Renal cortical epithelial cell (primary cell): Measurements from ENCODE around the gene CSMD2. TPM values are rescaled to one million over a fixed set of nuclear protein-coding genes. Genes with fewer than 3 reads are reported as not detected.

Experiments used
- DNase-seq: peaks from one replicate; pipeline ENCODE4 v3.0.0-alpha.2; 2011; ENCODE audit warnings: low read depth
- total RNA-seq: library from RNA; depleted of rRNA; stranded (reverse); fragments of >200 nt; gene quantifications from 2 replicates; pipeline ENCODE4 v1.2.3, GENCODE V29; 2014

The CSMD2 gene
- total RNA-seq, 1 donor from 2014 or later = 0.55 TPM

DNA sequence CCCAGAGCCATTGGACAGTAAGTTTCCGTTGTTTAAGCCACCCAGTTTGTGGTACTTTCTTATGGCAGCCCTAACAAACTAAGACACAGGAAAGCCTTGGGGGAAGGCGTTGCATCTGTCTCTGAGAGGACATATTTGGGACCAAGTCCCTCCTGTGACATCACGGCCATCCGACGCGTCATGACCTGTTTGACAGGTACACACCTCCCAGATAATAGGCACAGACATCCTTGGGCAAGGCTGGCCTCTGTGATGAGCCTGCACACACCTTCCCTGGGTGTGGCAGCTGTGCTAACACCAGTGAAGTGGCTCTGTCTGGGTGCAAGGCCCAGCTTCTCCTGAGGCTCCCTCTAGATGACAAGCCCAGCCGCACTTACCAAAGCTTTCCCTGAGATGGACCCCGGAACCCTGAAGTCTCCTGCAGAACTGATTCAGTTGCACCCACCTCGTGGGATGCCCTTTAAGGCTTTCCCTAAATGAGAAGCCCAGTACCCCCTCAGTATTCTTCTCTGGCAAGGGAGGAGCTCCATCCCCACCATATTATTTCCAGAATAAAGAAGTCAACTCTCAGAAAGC, 556.1 kb downstream of the CSMD2 start:
- no peak for DNase-seq

DNA sequence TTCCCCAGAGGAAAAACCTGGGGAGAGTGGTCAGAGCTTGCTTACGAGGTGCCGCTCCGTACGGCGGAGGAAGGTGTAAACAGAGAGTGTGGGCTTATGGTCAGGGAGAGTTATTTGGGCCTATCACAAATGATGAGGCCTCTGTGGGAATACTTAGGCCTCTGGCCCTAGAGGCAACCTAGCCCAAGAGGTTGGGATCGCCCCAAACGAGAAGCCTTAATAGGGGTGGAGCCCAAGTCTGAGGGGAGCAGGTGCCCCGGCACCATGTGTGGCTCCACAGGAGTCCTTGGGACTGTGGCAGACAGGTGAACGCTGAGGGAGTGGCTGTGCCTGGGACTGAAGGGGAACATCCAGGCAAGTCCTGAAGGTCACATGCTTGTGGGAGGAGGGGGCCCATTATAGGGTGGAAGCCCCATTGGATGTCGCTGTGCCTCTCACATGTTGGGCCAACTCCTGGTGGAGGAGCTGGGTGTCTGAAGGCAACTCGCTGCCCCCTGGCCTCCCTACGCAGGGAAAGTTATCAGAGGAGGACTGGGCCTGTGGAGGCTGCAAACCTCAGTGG, 557.5 kb downstream of the CSMD2 start:
- no peak for DNase-seq

DNA sequence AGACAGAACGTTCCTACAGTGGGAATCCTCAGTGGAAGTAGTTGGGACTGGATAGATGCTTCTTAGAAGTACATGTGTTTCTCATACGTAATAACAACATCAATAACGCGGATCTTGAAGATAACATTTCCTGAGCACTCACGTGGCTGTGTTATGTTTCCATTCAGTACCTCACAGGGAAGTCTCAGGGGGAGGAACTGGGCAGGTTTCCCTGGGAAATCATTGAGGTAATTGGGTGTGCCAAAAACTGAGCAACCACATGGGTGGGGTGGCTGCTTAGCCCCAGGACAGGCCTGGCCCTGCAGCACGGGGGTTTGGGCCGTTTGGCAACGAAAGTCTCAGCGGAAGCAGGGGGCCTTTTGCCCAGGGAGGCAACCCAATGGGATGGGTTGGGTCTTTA, 558.8 kb downstream of the CSMD2 start:
- DNase-seq = no peak

DNA sequence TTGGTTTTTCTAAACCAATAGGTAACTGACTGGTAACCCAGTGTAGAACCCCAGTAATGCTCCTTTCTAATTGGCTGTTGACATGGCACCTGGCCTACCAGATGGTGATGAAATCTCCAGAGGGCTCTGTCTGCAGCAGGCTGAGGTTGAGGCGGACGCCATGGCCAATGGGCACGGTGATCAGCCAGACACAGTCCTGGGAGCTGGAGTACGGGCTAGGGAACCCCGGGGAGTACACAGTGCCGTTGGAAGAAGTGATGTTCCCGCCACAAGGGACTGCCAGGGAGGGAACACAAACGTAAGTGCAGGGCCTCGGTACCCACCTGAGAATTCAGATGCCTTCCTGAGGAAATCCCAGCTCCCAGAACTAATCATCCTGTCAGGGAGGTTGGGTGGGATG, 562.8 kb downstream of the CSMD2 start:
- no peak for DNase-seq

DNA sequence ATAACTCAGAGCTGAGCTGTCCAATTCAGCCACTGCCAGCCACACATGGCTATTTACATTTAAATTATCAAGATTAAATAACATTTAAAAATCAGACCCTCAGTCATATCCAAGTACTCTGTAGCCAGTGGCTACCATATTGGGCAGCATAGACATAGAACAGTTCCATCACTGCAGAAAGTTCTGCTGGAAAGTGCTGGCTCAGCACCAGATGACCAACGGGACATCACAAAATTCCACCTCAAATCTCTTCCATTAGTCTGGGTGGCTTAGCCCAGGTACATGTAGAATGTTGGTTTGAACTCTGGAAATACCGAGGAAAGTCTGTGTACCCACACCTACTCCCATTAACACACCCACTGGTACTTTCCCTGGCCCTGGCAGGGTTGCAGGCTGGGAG, 563.3 kb downstream of the CSMD2 start:
- DNase-seq = no peak

DNA sequence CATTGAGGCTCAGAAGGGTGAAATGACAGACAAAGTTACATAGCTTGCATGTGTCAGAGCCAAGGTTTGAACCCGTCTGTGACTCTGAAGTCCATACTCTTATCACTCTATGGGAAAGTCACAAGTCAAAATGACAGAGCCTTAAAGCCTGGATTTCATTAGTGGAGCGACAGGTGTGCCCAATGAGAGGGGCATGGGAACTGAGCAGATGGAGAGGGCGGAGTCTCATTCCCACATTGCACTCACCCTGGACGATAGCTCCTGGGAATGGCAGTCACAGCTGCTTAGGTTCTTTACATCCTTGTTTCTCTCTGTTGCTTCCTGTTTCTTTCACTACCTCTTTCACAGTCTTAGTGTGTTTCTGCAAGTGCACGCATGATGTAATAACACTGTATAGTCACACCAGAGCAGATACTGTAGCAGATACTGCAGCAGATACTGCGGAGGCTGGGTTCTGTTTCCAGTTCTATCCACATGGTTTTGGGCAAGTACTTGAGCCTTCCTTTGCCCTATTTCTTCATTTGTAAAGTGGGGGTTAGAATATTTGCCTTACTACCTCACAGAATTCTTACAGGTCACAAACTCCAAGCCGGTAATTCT, 565.4 kb downstream of the CSMD2 start:
- DNase-seq = no peak

DNA sequence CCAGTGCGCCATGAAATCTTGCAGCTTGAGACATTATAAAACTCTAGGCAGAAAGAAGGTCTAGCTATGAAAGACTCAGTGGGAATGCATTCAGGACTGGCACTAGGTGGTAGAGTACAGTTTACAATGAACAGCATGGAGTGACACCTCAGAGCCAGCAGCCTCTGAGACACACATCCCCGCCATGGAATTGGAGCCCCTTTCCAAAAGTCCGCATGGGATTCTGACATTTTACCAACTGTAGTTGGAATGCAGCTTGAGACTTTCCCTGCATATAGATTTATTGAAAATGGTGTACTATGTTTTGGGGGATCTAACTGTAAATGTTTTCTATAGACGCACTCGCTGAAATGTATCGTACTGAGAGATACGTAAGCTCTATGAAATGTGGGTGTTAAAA, 576.3 kb downstream of the CSMD2 start:
- DNase-seq = no peak

DNA sequence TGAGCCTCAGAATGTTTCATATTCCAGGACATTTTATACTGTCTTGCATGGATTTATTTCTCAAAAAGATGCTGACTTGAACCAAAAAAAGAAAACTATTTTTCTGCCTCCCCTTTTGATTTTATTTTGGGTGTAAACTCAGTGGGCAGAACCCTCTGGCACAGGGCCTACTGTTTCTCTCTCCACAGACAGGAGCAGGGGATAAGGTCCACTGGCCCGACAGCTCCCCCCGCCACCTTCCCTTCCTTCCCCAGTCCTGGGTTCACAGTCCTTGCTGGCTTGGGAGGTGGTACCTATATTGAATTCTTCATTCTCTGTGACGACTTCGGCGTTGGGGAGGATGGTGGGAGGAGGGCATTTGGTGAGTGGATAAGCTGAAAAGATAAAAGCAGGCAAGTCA, 578.2 kb downstream of the CSMD2 start:
- no peak for DNase-seq

DNA sequence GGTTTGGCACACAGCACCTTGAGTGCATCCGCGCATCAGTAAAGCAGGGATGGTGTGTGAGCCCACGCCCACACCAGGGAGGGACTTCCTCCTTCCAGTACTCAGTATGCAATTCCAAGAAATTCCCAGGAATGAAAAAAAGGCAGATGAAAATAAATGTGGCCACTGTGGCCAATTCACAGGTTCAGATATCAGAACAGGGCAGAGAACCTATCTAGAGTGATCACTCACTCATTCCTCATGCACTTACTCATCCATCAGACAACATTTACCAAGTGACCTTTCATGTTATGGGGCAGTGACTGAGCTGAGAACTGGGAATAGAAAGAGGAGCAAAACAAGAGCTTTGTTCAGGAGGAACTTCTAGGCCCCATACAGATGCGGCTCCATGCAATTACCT, 578.9 kb downstream of the CSMD2 start:
- DNase-seq = peak; percentile 53

DNA sequence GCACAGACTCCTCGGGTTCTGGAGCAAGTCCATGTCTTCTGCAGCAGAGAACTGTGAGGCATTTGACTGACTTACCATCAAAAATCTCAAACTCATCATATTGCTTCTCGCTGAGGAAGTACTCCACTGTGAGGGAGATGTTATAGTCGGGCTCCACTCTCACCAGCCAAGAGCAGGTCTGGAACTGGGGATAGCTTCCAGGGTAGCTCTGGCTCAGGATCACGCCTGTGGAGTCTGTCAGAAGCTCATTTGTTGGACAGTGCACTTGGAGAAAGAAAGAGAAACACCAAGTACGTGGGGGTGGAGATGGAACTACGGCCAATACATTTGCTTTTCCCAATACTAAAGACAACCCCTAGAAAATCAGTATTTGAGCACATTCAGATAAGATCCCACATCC, 581.5 kb downstream of the CSMD2 start:
- DNase-seq = no peak

DNA sequence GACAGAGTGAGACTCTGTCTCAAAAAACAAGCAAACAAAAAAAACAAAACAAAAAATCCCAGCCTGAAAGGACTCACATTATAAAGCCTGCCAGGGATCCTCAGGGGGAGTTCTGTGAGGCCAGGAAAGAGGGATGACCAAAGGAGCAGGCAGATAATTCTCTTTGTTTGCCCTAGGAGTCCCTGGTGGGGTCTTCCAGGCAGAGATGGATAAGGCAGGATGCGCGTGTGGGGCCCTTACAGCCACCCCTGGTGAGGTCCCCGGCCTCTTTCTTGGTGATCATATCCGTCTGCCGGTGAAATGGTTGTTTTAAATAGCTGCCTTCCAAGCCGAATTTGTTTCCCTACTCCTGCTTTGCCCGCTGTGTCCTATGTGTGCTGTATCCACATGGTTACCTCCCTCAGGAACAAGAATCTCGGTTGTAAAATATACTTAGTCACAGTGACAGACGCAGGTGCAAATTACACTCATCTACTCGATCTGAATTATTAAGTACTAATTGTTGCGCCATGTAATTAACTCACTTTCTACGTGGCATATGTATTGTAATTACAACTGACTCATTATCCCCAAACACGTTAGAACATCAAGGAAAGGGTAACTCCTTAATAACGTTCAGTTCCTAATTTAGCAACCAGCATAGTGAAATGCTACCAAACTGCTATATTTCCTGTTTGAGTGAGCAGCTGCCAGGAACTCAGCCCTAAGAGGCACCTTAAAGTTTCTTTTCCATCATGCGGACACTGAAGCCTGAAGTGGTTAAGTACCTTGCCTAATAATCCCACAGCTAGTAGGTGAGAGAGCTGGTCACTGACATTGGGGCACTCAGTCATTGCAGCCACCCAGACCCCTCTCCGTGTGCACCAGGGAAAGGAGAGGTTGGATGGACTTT, 586.2 kb downstream of the CSMD2 start:
- no peak for DNase-seq

DNA sequence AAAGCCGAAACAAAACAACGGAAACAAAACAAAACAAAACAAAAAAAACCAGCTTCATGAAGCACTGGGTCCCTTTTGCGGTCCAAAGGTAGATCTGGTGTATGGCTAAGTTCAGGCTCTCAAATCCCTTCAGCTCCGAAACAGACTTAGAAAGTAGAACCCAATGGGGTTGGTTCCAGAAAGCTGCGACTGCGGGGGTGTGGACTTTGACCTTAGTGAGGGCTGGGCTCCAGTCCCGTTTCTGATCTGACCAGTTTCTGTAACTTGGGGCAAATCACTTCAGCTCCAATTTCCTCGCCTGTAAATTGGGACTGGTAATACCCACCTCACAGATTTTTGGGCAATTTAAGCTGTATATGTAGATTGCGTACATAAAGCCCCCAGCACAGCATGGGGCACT, 587.4 kb downstream of the CSMD2 start:
- DNase-seq = no peak

DNA sequence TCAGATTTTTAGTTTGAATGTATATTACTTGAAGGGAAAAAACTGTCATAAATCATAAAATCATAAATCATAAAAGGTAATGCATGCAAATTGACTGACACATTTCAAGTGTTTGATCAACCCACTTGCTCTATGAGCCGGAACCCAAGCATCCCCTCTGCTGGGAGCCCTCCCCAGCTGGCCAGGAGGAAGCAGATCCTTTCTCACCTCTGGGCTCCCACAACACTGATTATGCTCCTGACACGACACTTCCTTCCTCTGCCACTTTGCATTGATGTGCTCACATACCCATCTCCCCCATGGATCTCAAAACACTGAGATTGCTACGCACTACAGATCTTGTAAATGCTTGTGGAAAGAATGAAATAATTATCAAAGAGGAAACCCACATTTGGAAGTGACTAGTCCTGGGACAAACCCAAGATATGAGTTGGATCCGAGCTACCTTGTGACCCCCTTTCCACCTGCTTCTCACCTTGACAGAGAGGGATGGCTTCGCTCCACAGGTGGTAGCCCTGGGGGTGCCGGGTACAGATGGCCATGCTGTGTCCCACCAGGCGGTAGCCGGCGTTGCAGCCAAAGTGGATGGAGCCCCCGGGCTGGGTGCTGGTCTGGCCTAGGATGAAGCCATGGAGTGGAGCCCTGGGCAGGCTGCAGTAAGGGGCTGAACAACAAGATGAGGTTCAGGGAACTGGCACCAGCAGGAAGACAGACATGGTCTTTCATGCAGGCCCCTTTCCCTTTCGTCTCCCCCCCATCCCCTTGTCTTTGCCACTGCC, 588.0 kb downstream of the CSMD2 start:
- no peak for DNase-seq

DNA sequence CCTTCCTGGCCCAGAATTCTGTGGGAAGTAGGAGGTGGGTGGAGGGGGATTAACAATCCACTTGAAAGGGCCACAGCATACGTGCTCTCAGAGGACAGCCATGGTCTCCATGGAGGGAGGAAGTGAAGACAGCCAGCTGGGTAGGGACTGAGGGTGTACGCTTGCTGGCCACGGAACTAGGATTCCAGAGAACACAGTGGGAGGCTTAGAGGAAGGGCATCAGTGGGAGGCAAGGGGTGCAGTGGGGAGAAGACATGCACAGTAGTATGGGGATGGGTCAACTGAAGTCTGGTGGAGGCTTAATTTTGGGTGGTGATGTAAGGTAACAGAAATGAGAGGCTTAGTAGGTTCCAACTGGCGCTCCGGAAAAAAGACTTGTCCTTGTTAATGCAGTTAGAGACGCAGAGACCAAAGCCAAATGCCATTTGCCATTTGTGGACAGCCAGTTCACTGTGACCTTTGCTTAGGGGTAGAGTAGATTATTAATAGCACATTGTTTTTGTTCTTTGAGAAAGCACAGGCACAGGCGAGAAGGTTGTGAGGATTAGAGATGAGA, 589.6 kb downstream of the CSMD2 start:
- no peak for DNase-seq

DNA sequence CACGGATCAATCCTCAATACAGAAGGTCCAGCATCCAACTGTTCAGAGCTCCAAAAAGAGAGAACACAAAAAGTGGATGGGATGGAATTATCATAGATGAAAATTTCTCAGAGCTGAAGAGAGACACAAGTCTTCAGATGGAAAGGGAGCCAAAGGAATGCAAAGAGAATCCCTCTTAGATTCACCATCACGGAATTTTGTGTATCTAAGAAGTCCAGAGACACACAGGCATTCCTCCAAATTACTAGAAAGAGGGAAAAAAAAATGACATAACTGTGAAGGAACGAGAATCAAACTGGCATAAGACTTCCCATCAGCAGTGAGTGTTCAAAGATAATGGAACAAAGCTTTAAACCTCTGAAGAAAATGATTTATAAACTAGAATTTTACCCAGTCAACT, 591.4 kb downstream of the CSMD2 start:
- no peak for DNase-seq

DNA sequence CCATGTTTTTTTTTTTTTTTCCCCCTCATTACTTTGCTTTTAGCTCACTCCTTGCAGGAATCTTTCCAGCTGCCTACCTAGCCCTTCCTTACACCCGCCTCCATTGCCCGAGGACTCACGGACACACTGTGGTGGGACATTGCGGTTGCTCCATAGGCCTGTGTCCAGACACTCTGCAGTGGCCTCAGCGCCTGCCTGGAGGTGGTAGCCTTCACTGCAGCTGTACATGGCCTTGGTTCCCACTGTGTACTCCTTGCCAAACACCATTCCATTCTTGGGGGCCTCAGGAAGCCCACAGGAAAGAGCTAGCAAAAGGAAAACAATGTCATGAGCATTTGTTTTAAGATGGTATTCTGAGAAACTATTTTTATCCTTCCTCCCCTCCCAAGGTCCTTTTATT, 592.6 kb downstream of the CSMD2 start:
- DNase-seq = no peak

DNA sequence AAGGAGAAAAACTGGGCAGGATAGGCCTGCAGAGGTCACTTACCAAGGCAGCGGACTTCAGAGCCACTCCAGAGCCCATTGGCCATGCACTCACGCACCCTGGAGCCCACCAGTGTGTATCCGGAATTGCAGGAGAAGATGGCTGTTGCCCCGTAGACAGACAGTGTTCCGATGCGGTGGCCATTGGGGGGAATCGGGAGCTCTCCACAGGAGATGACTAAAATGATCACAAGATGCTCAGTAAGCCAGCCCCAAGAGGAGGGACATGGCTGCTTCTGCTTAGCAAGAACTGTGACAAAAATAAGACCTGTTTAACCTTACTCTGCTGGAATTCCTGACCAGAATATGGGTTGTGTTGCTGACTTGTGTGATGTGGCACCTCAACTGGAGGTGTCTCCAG, 595.7 kb downstream of the CSMD2 start:
- DNase-seq = no peak

DNA sequence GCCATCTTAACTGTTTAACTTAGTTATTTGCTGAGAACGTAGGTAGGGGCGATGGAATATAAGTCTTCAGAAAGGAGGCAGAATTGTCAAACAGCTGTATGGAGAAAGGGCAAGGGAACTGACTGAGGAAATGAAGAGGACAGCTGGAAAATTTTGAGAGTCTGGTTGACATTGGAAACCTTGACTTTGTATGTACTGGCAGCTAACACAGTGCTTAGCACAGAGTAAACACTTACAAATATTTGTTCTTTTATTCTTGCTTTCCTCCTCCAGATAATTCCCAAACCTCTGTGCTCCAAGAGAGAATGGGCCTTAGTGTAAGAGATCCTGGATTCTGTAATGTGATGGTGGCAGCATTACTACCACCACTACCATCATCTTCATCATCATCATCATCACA, 601.3 kb downstream of the CSMD2 start:
- DNase-seq = no peak

DNA sequence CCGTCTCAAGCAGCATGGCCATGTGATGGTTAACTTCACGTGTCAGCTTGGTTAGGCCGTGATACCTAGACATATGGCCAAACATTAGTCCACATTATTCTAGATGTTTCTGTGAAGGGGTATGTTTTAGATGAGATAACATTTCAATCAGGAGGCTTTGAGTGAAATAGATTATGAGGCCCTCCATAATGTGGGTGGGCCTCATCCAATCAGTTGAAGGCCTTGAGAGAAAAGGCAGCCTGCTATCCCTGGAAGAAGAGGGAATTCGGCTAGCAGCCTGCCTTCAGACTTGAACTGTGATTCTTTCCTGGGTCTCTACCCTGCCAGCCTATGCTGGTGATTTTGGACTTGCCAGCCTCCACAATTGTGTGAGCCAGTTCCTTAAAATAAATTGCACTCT, 602.5 kb downstream of the CSMD2 start:
- DNase-seq = no peak

DNA sequence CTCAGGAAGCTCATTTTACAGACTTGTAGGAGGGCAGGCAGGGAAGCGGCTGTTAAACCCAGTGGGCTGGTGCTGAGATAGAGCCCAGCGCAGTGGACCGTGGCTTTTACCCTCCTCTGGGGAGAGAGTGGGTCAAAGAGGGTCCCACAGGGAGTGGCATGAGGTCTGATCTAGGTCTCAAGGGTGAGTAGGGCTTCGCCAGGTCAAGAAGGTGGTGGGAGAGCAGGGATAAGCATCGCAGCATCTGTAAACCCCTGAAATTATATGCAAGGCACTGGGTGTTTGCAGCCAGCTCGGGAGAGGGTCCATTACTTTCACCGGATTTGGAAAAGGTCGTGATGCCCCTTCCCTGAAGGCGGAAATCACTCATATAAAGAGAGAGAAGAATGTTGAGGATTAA, 603.5 kb downstream of the CSMD2 start:
- DNase-seq = no peak

DNA sequence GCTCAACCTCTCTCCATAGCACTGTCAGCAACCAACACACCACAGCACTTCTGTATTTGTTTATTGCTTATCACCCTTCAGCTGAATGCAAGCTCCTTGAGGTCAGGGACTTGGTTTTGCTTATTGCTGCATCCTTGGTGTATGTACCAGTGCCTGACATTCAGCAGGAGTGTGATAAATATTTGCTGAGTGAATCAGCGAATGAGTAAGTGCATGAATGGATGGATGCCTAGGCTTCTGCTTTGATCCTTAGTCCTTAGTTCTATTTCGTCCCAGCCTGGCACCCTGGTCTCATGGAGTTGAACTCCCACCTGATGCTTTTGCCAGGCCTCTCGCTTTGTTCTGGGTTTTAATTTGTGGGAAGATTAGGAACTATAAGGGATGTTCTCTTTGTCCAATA, 604.4 kb downstream of the CSMD2 start:
- DNase-seq = peak; percentile 7

DNA sequence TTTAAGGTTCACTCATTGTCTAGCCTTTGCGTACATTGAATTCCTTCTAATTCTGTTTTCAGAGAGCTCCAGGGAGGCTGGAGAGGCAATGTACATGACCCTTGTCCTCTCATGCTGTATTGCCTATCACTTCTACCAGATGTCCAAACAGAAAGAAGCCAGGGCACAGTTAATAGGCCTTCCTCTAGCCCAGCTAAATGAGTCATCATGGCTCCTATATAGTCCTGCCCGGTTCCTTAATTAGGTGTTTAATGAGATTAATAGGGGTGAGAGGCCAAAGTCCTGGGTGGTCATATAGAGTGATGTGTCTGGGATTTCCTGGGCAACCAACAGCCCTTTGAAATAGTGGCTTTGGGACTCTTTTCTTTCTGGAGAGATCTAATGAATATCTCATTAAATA, 616.3 kb downstream of the CSMD2 start:
- DNase-seq = no peak
